Cardiac muscle cell (in vitro differentiated cells and primary cell): Measurements from ENCODE around the gene KCNK4. TPM values are rescaled to one million over a fixed set of nuclear protein-coding genes. Genes with fewer than 3 reads are reported as not detected.
A peak's percentile ranks its signal among the peaks of the same experiment; 100 is the strongest.

ENCODE experiments used
- DNase-seq, 2 donors: peaks; one replicate each; pipeline versions ENCODE4 v3.0.0 to v3.0.0-alpha.2; 2010 to 2017; ENCODE audit warnings: low read depth in 1 of 2, low spot score in 1 of 2
- H3K27ac ChIP-seq: fragments of 200-600 bp; sonication (generic); 2 replicates; pipeline ENCODE4 v1.5.1; 2016
- H3K27me3 ChIP-seq: fragments of 200-600 bp; sonication (generic); 2 replicates; pipeline ENCODE4 v1.6.0; 2016; ENCODE audit warnings: control low read depth
- H3K36me3 ChIP-seq: fragments of 200-600 bp; sonication (generic); 2 replicates; pipeline ENCODE4 v1.5.1; 2016; ENCODE audit warnings: control low read depth
- H3K4me1 ChIP-seq: fragments of 200-600 bp; sonication (generic); 2 replicates; pipeline ENCODE4 v1.8.1; 2017; ENCODE audit warnings: low read depth, mild to moderate bottlenecking, mixed run types
- H3K4me3 ChIP-seq: fragments of 200-600 bp; sonication (generic); 2 replicates; pipeline ENCODE4 v1.5.1; 2016; ENCODE audit warnings: mild to moderate bottlenecking
- H3K9me3 ChIP-seq: fragments of 200-600 bp; sonication (generic); 2 replicates; pipeline ENCODE4 v1.5.1; 2017; ENCODE audit warnings: low read depth, mild to moderate bottlenecking, control low read depth
- CTCF ChIP-seq: IDR thresholded peaks from 2 replicates; pipeline ENCODE4 v1.5.1; 2012; ENCODE audit warnings: low read depth, mild to moderate bottlenecking, low read length
- polyA plus RNA-seq: library from polyadenylated mRNA; unstranded; fragments of >200 nt; fragmentation: Nextera tagmentation; extraction: Ambion mirVana; gene quantifications from 2 replicates; pipeline ENCODE4 v1.2.1, GENCODE V29; 2016
- total RNA-seq: library from RNA; depleted of rRNA; stranded (reverse); fragments of >200 nt; gene quantifications from 2 replicates; pipeline ENCODE4 v1.2.3, GENCODE V29; 2016

The KCNK4 gene
- total and polyA plus RNA-seq, 2 experiments from 2014 or later: not detected

- H3K27me3 ChIP-seq: no peaks in the 10 kb centered on the region
- no peak overlapping the region for H3K27ac ChIP-seq
- peaks cover 5% of the 10 kb centered on the region for H3K4me1 ChIP-seq
- no peaks in the 10 kb centered on the region for H3K36me3 ChIP-seq
- DNase-seq: no peak
- TF ChIP-seq CTCF: no peak
- H3K9me3 ChIP-seq: no peaks in the 10 kb centered on the region
- peak overlapping the region; percentile 82 for H3K4me3 ChIP-seq
Observed at GRCh38 chr11:64251753-64252002, 39.4 kb upstream of the KCNK4 start.

- DNase-seq: peak in 1 of 2 donors; percentile 43
Observed at GRCh38 chr11:64252003-64252872, 38.9 kb upstream of the KCNK4 start.

GRCh38 chr11:64253043-64253442, 38.1 kb upstream of the KCNK4 start:
- Histone ChIP-seq H3K36me3 (no peaks in the 10 kb centered on the region), H3K4me3 (no peak overlapping the region), H3K27ac (no peak overlapping the region), H3K9me3 (no peaks in the 10 kb centered on the region), H3K4me1 (no peaks in the 10 kb centered on the region), H3K27me3 (no peaks in the 10 kb centered on the region)
- TF ChIP-seq CTCF: no peak
- DNase-seq: no peak

More at GRCh38 chr11:64252003-64252872, 38.9 kb upstream of the KCNK4 start:
- Histone ChIP-seq H3K27ac (no peak overlapping the region), H3K4me1 (peaks cover 5% of the 10 kb centered on the region), H3K27me3 (no peaks in the 10 kb centered on the region), H3K36me3 (no peaks in the 10 kb centered on the region), H3K9me3 (no peaks in the 10 kb centered on the region), H3K4me3 (peak overlapping the region; percentile 82)
- peak; percentile 48 for TF ChIP-seq CTCF

GRCh38 chr11:64253481-64253880, 37.6 kb upstream of the KCNK4 start:
- no peak for TF ChIP-seq CTCF
- Histone ChIP-seq H3K36me3 (no peaks in the 10 kb centered on the region), H3K27ac (no peak overlapping the region), H3K4me3 (no peak overlapping the region), H3K27me3 (no peaks in the 10 kb centered on the region), H3K4me1 (no peaks in the 10 kb centered on the region), H3K9me3 (no peaks in the 10 kb centered on the region)
- no peak for DNase-seq

GRCh38 chr11:64254326-64254725, 36.8 kb upstream of the KCNK4 start:
- Histone ChIP-seq H3K4me3 (no peak overlapping the region), H3K27ac (no peak overlapping the region)
- no peak for DNase-seq

More at GRCh38 chr11:64254326-64254725, 36.8 kb upstream of the KCNK4 start:
- no peak for TF ChIP-seq CTCF
- Histone ChIP-seq H3K9me3 (no peaks in the 10 kb centered on the region), H3K36me3 (no peaks in the 10 kb centered on the region), H3K4me1 (no peaks in the 10 kb centered on the region), H3K27me3 (no peaks in the 10 kb centered on the region)
